K562 (cell line): ENCODE data around the gene WDR31. TPM values are rescaled to one million over a fixed set of nuclear protein-coding genes. Genes with fewer than 3 reads are reported as not detected.
A peak's percentile ranks its signal among the peaks of the same experiment; 100 is the strongest.

ENCODE experiments used
- ATAC-seq: fragments of 200-7000 bp; cut with Tn5 transposase; 3 replicates; pipeline ENCODE4 v1.9.1; 2020; ENCODE audit warnings: moderate library complexity
- BruUV-seq: library from RNA; stranded (reverse); fragments of 400-500 nt; replicated peaks from 2 replicates; lab custom pipeline; 2021; lab: Mats Ljungman, UMichigan
- CTCF ChIA-PET: fragments of 300-600 bp; formaldehyde crosslinking; extraction: SDS; loops from one replicate; lab custom pipeline; 2021; ENCODE audit warnings: low intra/inter-chr PET ratio; lab: Yijun Ruan, JAX
- POLR2A ChIA-PET: fragments of 300-600, 350-650 bp; sonication (Branson Sonifier 250); formaldehyde crosslinking; extraction: SDS; loops from one replicate; lab custom pipeline; 2021; ENCODE audit warnings: antibody characterized with exemption, inconsistent platforms; lab: Yijun Ruan, JAX
- DNase-seq, 4 experiments: peaks; one replicate each; pipeline versions ENCODE4 v3.0.0 to v3.0.0-alpha.2; 2011 to 2018; ENCODE audit warnings: low spot score in 3 of 4, mixed read lengths in 3 of 4; ENCODE audit errors: extremely low read depth in 1 of 4
- FAIRE-seq: peaks from 2 replicates; lab custom pipeline; 2011; peaks lifted over from hg19 to GRCh38; lab: Jason Lieb, UNC
- H2AFZ ChIP-seq: 2 replicates; pipeline ENCODE4 v1.6.0; 2011; ENCODE audit warnings: low read depth, low read length, control low read depth, inconsistent platforms
- H3K27ac ChIP-seq: fragments of 200-600 bp; 3 replicates; pipeline ENCODE4 v1.8.0; 2011; ENCODE audit warnings: low read depth, mild to moderate bottlenecking, control low read depth, inconsistent platforms, low read length, moderate library complexity, mixed read lengths; ENCODE audit errors: extremely low read depth
- H3K27me3 ChIP-seq, 2 experiments: fragments of 300-600 bp in 1 of 2; 2 replicates in 1 of 2; 3 replicates in 1 of 2; pipeline versions ENCODE4 v1.6.0 to v1.8.0; 2011; ENCODE audit warnings: inconsistent platforms in 2 of 2, low read length in 2 of 2, mild to moderate bottlenecking in 1 of 2, mixed read lengths in 1 of 2, moderate library complexity in 1 of 2; ENCODE audit not compliant: control insufficient read depth in 2 of 2, insufficient read depth in 2 of 2
- H3K36me3 ChIP-seq: fragments of 300-600 bp; 3 replicates; pipeline ENCODE4 v1.8.0; 2011; ENCODE audit warnings: mild to moderate bottlenecking, low read length, inconsistent platforms; ENCODE audit not compliant: control insufficient read depth, insufficient read depth
- H3K4me1 ChIP-seq, 2 experiments: fragments of 200-600 bp in 1 of 2; replicated peaks in 1 of 2; 2 replicates in 1 of 2; 3 replicates in 1 of 2; pipeline versions ENCODE4 v1.5.1 to v1.8.0; 2011; ENCODE audit warnings: inconsistent platforms in 2 of 2, low read length in 2 of 2, mild to moderate bottlenecking in 1 of 2, mixed read lengths in 1 of 2, moderate library complexity in 1 of 2; ENCODE audit not compliant: control insufficient read depth in 2 of 2, insufficient read depth in 2 of 2
- H3K4me2 ChIP-seq: 2 replicates; pipeline ENCODE4 v1.6.1; 2011; ENCODE audit warnings: low read length, control low read depth, inconsistent platforms, mixed read lengths; ENCODE audit not compliant: insufficient read depth
- H3K4me3 ChIP-seq: fragments of 200-600 bp; sonication (generic), shearing (Covaris generic); 2 replicates; pipeline ENCODE4 v1.5.1; 2016; ENCODE audit warnings: control low read depth, inconsistent platforms
- H3K79me2 ChIP-seq: fragments of 200-600 bp; 3 replicates; pipeline ENCODE4 v1.8.0; 2011; ENCODE audit warnings: low read length, inconsistent platforms; ENCODE audit not compliant: control insufficient read depth, insufficient read depth
- H3K9ac ChIP-seq, 2 experiments: 2 replicates each; pipeline versions ENCODE4 v1.6.0 to v1.6.1; 2011; ENCODE audit warnings: low read depth in 2 of 2, low read length in 2 of 2, control low read depth in 1 of 2, inconsistent platforms in 1 of 2, mild to moderate bottlenecking in 1 of 2, mixed read lengths in 1 of 2; ENCODE audit not compliant: insufficient read depth in 1 of 2
- H3K9me1 ChIP-seq: one replicate; pipeline ENCODE4 v1.6.0; 2011; ENCODE audit warnings: inconsistent platforms, mild to moderate bottlenecking, low read length, moderate library complexity; ENCODE audit not compliant: control insufficient read depth, insufficient read depth
- H3K9me3 ChIP-seq: replicated peaks from 2 replicates; pipeline ENCODE4 v1.5.1; 2011; ENCODE audit warnings: low read depth, low read length, inconsistent platforms; ENCODE audit not compliant: control insufficient read depth, insufficient read depth
- H4K20me1 ChIP-seq: replicated peaks from 2 replicates; pipeline ENCODE4 v1.6.1; 2011; ENCODE audit warnings: low read length, inconsistent platforms, mixed read lengths; ENCODE audit not compliant: control insufficient read depth, insufficient read depth
- CBFA2T2 ChIP-seq: fragments of 450-650 bp; conservative IDR thresholded peaks from 2 replicates; pipeline ENCODE4 v1.6.1; 2017; ENCODE audit warnings: mild to moderate bottlenecking
- CBFA2T3 ChIP-seq: fragments of 450-650 bp; IDR thresholded peaks from 2 replicates; pipeline ENCODE4 v1.6.1; 2017
- CBFB ChIP-seq: sonication (generic); formaldehyde crosslinking; IDR thresholded peaks from 2 replicates; pipeline ENCODE4 v1.4.0; 2020; ENCODE audit warnings: mild to moderate bottlenecking, missing genetic modification reagents
- FOSL1 ChIP-seq: fragments of 200-800 bp; sonication (Bioruptor generic); conservative IDR thresholded peaks from 2 replicates; pipeline ENCODE4 v1.6.1; 2016; ENCODE audit warnings: missing genetic modification characterization, missing compliant biosample characterization
- POLR2H ChIP-seq: IDR thresholded peaks from 2 replicates; pipeline ENCODE4 v1.6.1; 2016; ENCODE audit warnings: missing genetic modification characterization, low read depth, mild to moderate bottlenecking, control low read depth, missing compliant biosample characterization, moderate library complexity
- TAL1 ChIP-seq: fragments of 450-650 bp; IDR thresholded peaks from 2 replicates; pipeline ENCODE4 v1.6.1; 2016; ENCODE audit warnings: mild to moderate bottlenecking
- TEAD4 ChIP-seq, 2 experiments: sonication (generic) in 1 of 2; formaldehyde crosslinking in 1 of 2; IDR thresholded peaks; 2 replicates each; pipeline versions ENCODE4 v1.6.1 to v1.8.0; 2012 to 2022; ENCODE audit warnings: borderline replicate concordance in 1 of 2, inconsistent platforms in 1 of 2, low read length in 1 of 2, mild to moderate bottlenecking in 1 of 2, missing genetic modification reagents in 1 of 2
- ZNF696 ChIP-seq: fragments of 250-450 bp; sonication (Bioruptor Pico); conservative IDR thresholded peaks from 2 replicates; pipeline ENCODE4 v1.4.0; 2020; ENCODE audit warnings: mild to moderate bottlenecking, moderate library complexity
- WGBS: fragments of 100-300 bp; shearing (Covaris generic); methylation state at CpG from one replicate; pipeline ENCODE4 v1.1.6; 2016; ENCODE audit warnings: low coverage, mixed read lengths; ENCODE audit not compliant: insufficient coverage; ENCODE audit errors: missing lambda C conversion rate; 5-methylcytosine and 5-hydroxymethylcytosine counted together
- in situ Hi-C: fragments of 300-500 bp; cut with MboI; formaldehyde crosslinking; loops from 4 replicates; pipeline ENCODE4 v1.15.0; 2018; ENCODE audit warnings: inconsistent platforms, mixed read lengths
- intact Hi-C: fragments of 100-400 bp; cut with micrococcal nuclease; formaldehyde crosslinking; loops from 2 replicates; pipeline ENCODE4 v1.14.2; 2022
- polyA plus RNA-seq, 8 experiments: library from polyadenylated mRNA; depleted of rRNA in 4 of 8; stranded (reverse) in 5 of 8; unstranded in 3 of 8; fragments of >200 nt; fragmentation: Nextera tagmentation in 2 of 8; fragmentation: Illumina TruSeq in 1 of 8; extraction: Ambion mirVana in 2 of 8; extraction: Trizol in 1 of 8; gene quantifications; 2 replicates each; pipeline versions ENCODE4 v1.2.1 to v1.2.3, GENCODE V29; 2011 to 2014; ENCODE audit warnings: inconsistent platforms in 1 of 8, missing spikeins in 1 of 8
- total RNA-seq, 7 experiments: library from RNA; depleted of rRNA in 6 of 7; stranded (reverse); fragments of >200 nt in 6 of 7; fragmentation: Illumina TruSeq in 2 of 7; extraction: Trizol in 2 of 7; gene quantifications; 2 replicates each; pipeline versions ENCODE4 v1.2.1 to v1.2.3, GENCODE V29; 2011 to 2021; ENCODE audit warnings: low replicate concordance in 1 of 7
- TF ChIP-seq, protein P1 (sequence below): fragments of 450-650 bp; formaldehyde crosslinking; IDR thresholded peaks from 2 replicates; pipeline ENCODE4 v1.4.0; 2022; ENCODE audit warnings: mild to moderate bottlenecking, moderate library complexity

WDR31 gene
- total and polyA plus RNA-seq, 9 of the 15 experiments (the other 6 are each of a cell fraction or from before 2014, with no cell fraction given) = 0.35 to 1.8 (median 0.95) TPM

DNA sequence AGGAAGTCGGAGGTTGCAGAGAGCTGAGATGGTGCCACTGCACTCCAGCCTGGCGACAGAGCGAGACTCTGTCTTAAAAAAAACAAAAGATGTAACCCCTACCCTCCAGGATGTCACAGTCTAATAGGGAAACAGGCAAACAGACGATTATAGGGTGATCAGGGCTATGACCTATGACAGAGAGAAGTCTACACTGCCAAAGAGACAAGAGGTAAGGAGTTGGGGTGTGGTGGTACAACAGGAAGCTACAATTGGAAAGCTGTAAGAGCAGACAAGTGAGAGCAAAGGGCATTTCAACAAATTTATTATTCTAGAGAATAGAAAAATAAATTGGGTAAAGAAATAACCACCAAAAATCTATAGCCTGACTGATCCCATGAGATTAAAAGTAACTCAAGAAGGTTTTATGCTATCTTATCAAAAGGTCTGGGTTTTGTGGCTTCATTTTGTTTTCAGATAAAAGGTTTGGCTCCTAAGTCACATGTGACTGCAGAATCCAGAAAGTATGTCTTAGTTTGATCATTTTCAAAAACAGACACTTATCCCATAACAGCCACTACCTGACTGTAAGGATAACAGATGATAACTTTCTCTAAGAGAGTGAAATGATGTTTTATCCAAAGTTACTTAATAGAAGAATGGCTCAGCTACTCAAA is 72.0 kb downstream of the WDR31 start:
- no peak for FAIRE-seq
- no peak overlapping the region for H3K27ac ChIP-seq
- ChIA-PET CTCF (no interaction called here), POLR2A (no interaction called here)
- peak in 1 of 4 experiments; percentile 17 for DNase-seq
- WGBS = 78% methylated on average over 4 of the region's 4 CpGs
- H3K27me3 ChIP-seq = no peaks in the 10 kb centered on the region
- H3K9me3 ChIP-seq = no peaks in the 10 kb centered on the region
- intact Hi-C loops (no loop called here), in situ Hi-C loops (no loop called here)
- H3K9me1 ChIP-seq = no peaks in the 10 kb centered on the region
- peaks cover 0 to 4% of the 10 kb centered on the region in 2 experiments; a peak in 1 of 5 replicates for H3K4me1 ChIP-seq
- no peaks in the 10 kb centered on the region for H4K20me1 ChIP-seq
- H2AFZ ChIP-seq = no peak overlapping the region
- no peak overlapping the region for H3K9ac ChIP-seq
- TF ChIP-seq CBFA2T3 = peak; percentile 68
- peak; percentile 54 for TF ChIP-seq TAL1
- 0 out of 2 replicates have a peak, but pooled peaks have one; percentile 6 for TF ChIP-seq POLR2H (tag)
- TF ChIP-seq, protein P1, sequence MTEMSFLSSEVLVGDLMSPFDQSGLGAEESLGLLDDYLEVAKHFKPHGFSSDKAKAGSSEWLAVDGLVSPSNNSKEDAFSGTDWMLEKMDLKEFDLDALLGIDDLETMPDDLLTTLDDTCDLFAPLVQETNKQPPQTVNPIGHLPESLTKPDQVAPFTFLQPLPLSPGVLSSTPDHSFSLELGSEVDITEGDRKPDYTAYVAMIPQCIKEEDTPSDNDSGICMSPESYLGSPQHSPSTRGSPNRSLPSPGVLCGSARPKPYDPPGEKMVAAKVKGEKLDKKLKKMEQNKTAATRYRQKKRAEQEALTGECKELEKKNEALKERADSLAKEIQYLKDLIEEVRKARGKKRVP (CRISPR knock-in tag) = no peak
- peak; percentile 70 for TF ChIP-seq TEAD4 (IDR thresholded peaks at IDR 0.05; ENCODE audit: low read length)
- no peak for TF ChIP-seq TEAD4 (CRISPR knock-in tag; IDR thresholded peaks at IDR 0.05; ENCODE audit: borderline replicate concordance)
- TF ChIP-seq FOSL1 (tag) = no peak
- no peak for TF ChIP-seq CBFB
- peak; percentile 37; the same call in 1 of the 2 replicates for TF ChIP-seq CBFA2T2
- no peak for TF ChIP-seq ZNF696 (CRISPR knock-in tag)
- H3K4me2 ChIP-seq = no peak overlapping the region
- BruUV-seq = no TSS peak
- no peak overlapping the region for H3K4me3 ChIP-seq
- ATAC-seq = no peak
- H3K79me2 ChIP-seq = no peaks in the 10 kb centered on the region
- peaks cover 50% of the 10 kb centered on the region for H3K36me3 ChIP-seq
